ENCODE data around the gene RXFP1. TPM values are rescaled to one million over a fixed set of nuclear protein-coding genes. Genes with fewer than 3 reads are reported as not detected.

RXFP1 gene
- total RNA-seq, 6 experiments from 2014 or later: not detected

DNA sequence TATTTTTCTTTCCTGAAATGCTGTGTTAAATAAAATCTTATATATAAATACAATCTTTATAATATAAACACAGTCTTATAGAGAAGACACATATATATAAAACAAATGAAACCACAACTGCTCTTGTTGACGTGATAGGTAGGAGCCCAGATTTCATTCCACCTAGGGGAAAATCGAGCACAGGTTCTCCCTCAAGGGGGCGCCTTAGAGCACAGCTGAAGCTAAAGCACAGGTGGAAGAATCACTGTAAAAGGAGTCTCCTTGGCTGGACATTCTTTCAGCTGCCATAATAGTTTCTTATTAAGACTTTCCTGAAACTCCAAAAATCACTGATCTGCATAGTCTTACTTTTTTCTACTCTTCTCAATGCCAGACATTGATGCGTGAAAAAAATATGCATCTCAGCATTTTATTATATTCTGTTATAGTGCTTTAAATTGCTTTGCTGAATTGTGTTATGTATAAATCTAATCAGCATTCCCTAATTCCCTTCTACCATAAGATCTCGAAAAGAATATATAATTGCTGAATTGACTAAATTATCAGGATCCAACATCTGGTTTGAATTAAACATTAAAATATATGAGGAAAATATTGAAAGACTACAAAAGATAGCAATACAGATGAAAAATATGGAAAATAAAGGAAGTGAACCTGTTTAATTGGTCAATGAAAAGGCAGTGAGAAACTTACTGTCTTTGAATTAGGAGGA, 25.5 kb upstream of the RXFP1 start:
- no peaks in the 10 kb centered on the region for H3K27me3 Mint-ChIP-seq (ENCODE audit: insufficient read depth)
- TF ChIP-seq, protein P1, sequence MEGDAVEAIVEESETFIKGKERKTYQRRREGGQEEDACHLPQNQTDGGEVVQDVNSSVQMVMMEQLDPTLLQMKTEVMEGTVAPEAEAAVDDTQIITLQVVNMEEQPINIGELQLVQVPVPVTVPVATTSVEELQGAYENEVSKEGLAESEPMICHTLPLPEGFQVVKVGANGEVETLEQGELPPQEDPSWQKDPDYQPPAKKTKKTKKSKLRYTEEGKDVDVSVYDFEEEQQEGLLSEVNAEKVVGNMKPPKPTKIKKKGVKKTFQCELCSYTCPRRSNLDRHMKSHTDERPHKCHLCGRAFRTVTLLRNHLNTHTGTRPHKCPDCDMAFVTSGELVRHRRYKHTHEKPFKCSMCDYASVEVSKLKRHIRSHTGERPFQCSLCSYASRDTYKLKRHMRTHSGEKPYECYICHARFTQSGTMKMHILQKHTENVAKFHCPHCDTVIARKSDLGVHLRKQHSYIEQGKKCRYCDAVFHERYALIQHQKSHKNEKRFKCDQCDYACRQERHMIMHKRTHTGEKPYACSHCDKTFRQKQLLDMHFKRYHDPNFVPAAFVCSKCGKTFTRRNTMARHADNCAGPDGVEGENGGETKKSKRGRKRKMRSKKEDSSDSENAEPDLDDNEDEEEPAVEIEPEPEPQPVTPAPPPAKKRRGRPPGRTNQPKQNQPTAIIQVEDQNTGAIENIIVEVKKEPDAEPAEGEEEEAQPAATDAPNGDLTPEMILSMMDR (IDR thresholded peaks at IDR 0.05): peak; percentile 58; the same call in 1 of the 2 replicates
- no peaks in the 10 kb centered on the region for H3K36me3 Mint-ChIP-seq (ENCODE audit: low read depth)
- DNase-seq: no peak
- no peaks in the 10 kb centered on the region for H3K4me1 Mint-ChIP-seq (ENCODE audit: low read depth)
- no peaks in the 10 kb centered on the region for H3K9me3 Mint-ChIP-seq
- H3K27ac Mint-ChIP-seq: no peak overlapping the region
- no peak overlapping the region for H3K4me3 Mint-ChIP-seq

DNA sequence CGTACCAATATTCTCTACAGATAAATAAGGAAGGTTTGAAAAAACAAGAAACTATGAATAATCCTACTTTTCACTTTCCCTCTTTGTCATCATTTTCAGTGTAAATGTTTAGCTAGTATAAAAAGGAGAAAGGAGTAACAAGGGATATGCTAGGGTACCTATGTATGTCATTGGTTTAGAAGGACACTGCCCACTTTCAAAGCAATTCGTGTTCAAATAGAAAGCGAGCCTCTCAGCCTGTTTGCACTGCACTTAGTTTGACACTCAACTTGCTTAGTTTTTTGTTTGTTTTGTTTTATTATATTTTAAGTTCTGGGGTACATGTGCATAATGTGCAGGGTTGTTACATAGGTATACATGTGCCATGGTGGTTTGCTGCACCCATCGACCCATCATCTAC, 21.6 kb upstream of the RXFP1 start:
- peaks cover 3% of the 10 kb centered on the region for H3K9me3 Mint-ChIP-seq
- H3K36me3 Mint-ChIP-seq (ENCODE audit: low read depth): no peaks in the 10 kb centered on the region
- no peak for DNase-seq
- no peaks in the 10 kb centered on the region for H3K27me3 Mint-ChIP-seq (ENCODE audit: insufficient read depth)
- TF ChIP-seq, protein P1 (IDR thresholded peaks at IDR 0.05): no peak
- H3K4me3 Mint-ChIP-seq: no peak overlapping the region
- no peaks in the 10 kb centered on the region for H3K4me1 Mint-ChIP-seq (ENCODE audit: low read depth)
- H3K27ac Mint-ChIP-seq: no peak overlapping the region

DNA sequence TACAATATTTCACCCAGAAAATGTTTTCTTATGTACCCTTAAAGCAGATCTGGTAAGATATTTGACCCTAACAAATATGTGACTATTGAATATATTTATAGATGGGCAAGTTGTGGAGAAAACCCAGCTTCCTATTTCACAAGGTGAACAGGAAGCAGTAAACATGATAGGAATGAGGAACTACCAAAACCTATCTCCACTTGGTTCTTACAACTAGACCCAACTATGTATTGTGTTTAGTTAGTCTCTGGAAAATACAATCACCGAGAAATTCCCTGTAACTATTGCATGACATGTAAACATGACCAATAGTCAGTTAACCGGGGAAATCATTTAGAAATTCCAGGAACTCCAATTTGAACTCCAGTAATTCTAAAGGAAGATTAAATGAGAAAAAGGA, 8.4 kb upstream of the RXFP1 start:
- H3K27me3 Mint-ChIP-seq (ENCODE audit: insufficient read depth): no peaks in the 10 kb centered on the region; the same call in 1 of the 2 replicates
- TF ChIP-seq, protein P1 (IDR thresholded peaks at IDR 0.05): no peak
- H3K4me3 Mint-ChIP-seq: no peak overlapping the region
- no peaks in the 10 kb centered on the region for H3K4me1 Mint-ChIP-seq (ENCODE audit: low read depth)
- no peak for DNase-seq
- no peak overlapping the region for H3K27ac Mint-ChIP-seq
- H3K9me3 Mint-ChIP-seq: no peaks in the 10 kb centered on the region
- no peaks in the 10 kb centered on the region for H3K36me3 Mint-ChIP-seq (ENCODE audit: low read depth)

DNA sequence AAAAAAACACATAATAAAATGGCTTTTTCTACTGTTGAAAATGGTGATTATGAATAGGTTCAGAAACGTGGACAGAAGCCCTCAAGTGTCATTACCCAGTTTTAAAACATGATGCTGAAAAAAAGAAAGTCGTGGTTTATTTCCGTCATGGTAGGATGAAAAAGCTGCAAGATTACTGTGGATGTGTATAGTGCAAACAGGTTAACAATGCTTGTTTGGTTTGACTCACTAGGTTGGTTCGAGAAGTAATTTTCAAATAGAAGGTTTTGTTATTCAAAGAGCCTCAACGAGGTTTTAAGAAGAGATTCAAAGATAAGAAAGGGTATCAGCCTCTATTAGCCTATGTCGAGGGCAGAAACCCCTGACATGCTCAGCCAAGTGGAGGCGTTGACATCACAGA, 2.5 kb upstream of the RXFP1 start:
- H3K27me3 Mint-ChIP-seq (ENCODE audit: insufficient read depth): no peaks in the 10 kb centered on the region
- no peaks in the 10 kb centered on the region for H3K9me3 Mint-ChIP-seq
- H3K4me3 Mint-ChIP-seq: no peak overlapping the region
- no peak for DNase-seq
- TF ChIP-seq, protein P1 (IDR thresholded peaks at IDR 0.05): no peak
- no peak overlapping the region for H3K27ac Mint-ChIP-seq
- H3K4me1 Mint-ChIP-seq (ENCODE audit: low read depth): no peaks in the 10 kb centered on the region
- H3K36me3 Mint-ChIP-seq (ENCODE audit: low read depth): no peaks in the 10 kb centered on the region

DNA sequence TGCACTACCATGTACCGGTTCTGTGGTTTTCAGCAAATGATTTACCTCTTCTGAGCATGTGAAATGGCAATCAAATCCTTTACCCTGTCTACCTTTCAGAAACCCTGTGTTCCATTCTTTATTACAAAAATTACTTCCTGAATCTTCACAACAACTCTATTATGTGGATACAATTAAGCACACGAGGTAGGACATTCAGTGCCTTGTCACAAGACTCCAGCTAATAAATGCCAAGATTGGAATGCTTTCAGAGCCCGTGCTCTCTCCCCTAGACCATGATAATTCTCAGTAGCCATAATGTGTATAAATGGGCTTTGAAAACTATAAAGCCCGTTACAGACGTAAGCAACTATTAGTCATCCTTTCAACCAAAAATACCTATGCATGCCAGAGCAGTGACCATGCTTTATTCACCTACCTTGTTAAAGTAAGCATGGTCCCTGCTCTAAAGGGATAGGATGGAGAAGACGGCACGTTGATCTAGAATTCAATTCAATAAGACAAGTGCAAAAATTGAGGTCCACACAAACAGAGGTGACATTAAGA, 2.4 kb downstream of the RXFP1 start:
- no peak for DNase-seq
- no peak overlapping the region for H3K4me3 Mint-ChIP-seq
- no peaks in the 10 kb centered on the region for H3K9me3 Mint-ChIP-seq
- H3K4me1 Mint-ChIP-seq (ENCODE audit: low read depth): no peaks in the 10 kb centered on the region
- TF ChIP-seq, protein P1 (IDR thresholded peaks at IDR 0.05): no peak
- no peaks in the 10 kb centered on the region for H3K36me3 Mint-ChIP-seq (ENCODE audit: low read depth)
- peaks cover 2% of the 10 kb centered on the region; the same call in 1 of the 2 replicates for H3K27me3 Mint-ChIP-seq (ENCODE audit: insufficient read depth)
- no peak overlapping the region for H3K27ac Mint-ChIP-seq
